Measurements from ENCODE around the gene MYO9B.

MYO9B gene

DNA sequence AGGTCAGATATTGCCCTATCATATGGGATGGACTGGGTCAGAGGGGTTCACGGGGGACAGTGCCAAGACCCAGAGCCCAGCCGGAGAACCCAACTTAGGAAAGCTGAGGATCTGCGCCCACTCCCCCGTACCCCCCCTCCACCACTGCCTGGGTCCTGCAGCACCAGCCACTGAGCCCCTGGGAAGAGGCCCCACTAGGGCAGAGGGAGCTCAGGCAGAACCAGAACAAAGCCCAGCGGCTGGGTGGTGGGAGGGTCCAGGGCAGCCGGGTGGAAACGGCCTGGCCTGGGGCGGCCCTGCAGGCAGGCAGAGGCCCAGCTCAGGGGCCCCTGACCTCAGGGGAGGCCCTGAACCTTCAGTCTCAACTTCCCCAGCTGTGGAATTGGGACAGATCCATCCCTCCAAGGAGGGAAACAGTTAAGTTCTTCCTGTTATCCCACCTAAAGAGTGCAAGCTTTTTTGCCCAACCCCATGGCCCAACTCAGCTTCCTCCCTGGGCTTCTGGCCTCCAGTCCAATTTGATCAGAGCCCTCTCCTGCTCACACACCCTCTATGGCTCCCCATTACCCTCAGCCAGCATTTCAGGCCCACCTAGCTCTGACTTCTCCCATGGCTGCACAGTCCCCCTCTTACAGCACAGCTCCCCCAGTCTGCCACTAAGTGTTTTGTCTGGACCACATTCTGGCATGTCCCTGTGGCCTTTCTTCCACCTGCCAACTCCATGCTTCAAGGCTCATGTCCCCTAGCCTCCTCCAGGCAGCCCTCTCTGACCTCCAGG is 167.0 kb downstream of the MYO9B start:
- no peak for DNase-seq (ENCODE audit: low read depth in 3 of 3)

DNA sequence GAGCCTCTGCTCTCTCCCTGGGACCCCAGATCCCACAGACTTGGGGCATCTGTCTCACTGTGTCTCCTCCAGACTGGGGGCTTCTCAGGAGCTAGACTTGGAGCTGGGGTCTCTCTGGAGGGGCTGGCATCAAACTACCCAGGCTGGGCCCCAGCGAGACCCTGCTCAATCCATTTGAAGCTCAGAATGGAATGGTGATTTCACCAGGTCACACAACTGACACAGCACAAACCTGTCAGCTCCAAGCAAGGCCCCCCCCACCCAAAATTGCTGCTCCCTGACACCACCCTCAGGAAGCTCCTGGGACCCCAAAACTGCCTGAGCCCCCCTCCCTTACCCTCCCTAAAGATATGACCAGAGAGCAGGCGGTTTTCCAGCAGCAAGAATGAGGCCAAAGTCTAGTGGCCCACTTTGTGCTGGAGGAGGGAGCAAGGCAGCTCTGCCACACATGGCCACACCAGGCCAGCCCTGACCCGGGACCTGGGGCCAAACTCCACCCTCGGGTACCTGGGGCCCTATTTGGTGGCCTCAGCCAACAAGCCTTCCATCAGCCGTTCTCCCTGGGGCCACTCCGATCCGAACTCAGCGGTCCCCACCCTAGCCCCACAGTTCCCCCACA is 167.7 kb downstream of the MYO9B start:
- DNase-seq (ENCODE audit: low read depth in 3 of 3), result no peak

DNA sequence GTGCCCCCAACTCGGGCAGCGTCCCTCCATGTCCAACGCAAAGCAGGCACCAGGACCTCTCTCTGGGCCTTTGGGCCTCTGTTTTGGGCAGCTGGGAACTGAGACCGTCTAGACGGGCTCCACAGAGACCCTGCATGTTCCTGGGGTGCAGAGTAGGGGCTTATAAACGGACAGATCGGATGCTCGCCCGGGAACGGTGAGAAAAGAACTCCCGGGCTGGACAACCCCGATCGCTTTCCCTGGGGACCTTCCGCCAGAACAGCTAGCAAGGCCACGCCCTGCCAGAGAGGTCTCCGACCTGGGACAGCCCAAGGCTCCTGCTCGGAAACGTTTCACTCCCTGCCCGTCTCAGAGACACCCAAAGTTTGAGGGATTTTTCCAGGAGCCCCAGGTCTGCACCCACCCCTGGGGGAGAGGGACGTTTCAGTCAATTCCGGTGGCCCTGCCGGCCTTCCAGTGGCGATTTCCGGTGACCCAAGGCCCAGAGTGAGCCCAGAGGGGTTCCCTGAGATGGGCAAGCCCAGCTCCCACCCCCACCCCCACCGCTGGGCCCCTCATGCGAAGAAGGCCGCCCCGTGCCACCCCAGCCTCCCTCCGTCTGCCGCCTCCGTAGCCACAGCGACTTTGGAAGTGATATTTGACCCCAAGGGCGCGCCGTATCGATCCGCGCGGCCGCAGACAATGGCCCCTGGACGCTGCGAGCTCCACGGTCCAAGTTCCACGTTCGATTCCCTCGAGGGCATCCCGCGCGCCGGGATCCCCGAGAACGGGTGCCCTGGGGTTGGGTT is 168.4 kb downstream of the MYO9B start:
- DNase-seq (ENCODE audit: low read depth in 3 of 3), result no peak

DNA sequence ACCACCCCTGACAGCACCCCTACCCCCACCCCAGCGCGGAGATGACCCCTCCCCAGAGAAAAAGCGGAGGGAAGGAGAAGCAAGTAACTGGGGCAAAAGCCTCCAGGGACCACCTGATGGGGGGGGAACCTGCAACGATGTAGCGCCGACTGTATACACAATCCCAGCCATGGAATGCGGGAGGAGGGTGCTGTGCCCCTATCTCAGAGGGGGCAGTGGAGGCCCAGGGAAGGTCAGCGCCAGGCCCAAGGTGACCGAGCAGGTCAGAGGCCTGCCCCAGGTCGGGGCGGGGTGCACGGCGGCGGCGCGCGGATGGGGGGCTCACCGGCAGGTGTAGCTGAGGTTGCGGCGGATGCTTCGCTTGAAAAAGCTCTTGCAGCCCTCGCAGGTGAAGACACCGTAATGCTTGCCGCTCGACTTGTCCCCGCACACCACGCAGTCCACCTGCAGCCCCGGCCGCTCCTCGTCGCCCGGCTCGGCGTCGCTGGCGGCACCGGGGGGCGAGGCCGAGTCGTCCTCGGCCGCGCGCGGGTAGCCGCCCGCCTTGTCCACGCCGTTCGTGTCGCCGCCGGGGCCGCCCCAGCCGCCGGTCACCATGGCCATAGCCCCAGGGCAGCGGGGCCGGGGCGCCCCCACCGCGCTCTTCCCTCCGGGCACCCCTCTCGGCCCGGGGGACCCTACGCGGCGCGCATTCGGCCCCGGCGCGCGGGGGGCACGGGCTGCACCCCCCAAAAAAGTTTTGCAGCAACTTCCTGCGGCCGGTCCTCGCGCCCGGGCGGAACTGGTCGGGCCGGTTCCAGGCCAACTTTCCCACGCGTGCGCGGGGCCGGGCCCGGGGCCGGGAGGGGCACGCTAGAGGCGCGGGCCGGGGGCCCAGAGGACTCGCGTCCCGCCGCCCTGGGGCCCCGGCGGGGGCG is 169.3 kb downstream of the MYO9B start:
- DNase-seq (ENCODE audit: low read depth in 3 of 3), result no peak

DNA sequence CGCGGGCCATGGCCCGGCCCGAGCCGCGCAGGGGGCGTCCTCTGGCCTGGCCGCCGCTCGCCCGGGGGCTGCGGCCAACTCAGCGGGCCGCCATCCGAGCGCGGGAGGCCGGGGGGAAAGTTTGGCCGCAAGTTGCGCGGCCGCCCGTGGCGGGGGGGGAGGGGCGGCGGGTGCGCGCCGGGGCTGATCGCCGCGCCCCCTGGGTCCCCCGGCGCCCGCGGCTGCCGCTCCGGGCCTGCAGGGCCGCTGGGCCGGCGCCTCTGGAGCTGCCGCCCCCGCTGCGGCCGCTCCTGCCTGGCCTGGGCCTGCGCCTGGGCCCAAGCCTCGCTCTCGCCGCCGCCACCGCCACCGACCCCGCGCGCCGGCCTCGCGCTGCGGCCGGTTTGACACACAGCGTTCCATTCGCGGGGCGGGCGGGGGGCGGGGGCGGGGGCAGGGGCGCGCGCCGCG is 170.0 kb downstream of the MYO9B start, which contains the start of gene NR2F6:
NR2F6 (minus strand) TSS at position 385 of the 450 bp plus-strand sequence. CDS start 699 bp downstream, outside the sequence.
- no peak for DNase-seq (ENCODE audit: low read depth in 3 of 3)

DNA sequence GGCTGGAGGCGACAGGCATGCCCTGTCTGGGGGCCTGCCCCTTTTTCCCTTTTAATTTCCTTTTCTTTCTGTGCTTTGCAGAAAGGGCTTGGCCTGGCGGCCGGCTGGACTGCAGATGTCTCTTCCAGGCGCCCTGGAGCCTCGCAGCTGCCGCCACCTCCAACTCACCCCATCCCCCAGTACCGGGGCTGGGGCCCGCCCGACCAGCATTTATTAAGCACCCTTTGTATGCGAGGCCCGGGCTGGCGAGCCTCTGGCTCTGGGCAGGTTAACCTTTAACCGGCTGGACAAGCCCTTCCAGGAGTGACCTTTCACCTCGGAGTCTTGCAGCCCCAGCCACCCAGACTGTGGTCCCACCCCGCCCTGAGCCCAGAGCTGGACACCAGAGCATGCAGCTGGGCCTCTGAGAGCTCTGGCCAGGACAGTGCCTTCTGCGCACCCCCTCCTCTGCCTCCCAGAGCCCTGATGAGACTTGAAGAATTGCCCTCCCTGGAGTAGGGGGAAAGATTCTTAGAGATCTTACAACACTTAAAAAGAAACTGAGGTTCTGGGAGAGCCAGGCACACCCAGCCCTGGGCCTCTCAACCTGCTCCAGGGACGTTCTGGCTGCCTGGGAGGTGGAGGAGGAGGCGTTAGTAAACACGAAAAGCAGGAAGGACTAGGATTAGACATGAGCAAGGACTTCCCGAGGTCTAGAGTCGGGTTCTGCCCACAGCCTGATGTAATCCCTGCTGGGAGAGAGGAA is 171.3 kb downstream of the MYO9B start:
- DNase-seq (ENCODE audit: low read depth in 3 of 3), result no peak

DNA sequence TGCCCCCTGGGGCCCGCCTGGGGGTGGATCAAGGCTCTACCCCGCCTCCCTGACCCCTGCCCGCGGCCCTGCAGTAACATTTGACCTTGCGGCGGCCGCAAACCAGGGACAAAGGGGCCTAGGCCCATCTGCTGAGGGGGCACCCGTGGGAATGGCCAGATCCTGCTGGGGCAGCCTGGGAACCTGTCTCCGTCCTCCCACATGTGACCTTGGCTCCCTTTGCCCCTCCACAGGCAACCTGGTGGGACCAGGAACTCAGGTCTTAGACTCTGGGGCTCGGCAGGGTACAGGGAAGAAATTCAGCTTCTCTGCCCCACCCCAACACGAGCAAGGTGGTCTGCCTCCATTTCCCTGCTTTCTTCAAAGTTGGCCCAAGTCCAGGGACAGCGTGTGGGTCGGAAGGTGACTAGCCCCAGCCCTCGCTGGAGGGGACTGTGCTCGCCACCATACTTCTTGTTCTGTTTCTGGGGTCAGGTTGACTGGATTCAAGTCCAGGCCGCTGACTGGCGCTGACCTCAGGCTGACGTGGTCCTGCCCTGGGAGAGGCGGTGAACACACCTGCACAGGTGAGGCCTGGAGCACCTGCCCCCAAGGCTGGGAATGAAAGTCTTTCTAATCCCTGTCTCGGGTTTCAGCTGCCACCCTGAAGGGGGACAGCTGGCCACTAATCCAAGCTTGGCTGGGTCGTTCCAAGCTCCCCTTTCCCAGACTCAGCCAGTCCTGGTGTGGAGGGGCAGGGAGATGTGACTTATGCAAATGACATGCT is 172.6 kb downstream of the MYO9B start:
- DNase-seq (ENCODE audit: low read depth in 3 of 3), result no peak

DNA sequence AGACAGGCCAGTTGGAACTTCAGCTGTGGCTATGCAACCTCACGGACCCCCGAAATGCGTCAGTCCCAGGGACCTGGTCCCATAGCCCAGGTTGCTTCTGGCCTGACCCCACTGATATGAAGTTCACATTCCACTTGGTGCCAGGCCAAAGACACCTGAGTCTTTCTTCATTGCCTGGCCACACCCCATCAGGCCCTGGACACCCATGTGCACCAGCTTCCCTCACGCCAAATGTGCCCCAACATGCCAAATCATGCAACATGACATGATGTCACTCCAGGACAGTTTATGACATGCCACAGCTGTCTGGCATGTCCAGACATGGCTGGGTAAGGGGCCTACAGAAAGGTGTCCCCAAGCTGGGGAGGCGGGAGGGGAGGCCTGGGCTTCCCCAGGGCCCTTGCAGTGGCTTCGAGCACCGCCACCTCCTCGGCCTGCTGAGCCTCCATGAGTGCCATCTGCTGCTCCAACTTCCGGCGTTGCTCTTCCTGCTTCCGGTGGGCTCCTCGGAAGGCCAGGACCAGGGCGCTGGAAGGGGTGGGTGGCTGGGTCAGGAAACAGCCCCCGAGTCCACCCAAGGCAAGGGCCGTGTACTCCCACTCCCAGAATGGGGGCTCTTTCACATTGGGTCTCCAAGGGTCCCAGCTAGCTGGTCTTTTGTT is 174.4 kb downstream of the MYO9B start:
- no peak for DNase-seq (ENCODE audit: low read depth in 3 of 3)

DNA sequence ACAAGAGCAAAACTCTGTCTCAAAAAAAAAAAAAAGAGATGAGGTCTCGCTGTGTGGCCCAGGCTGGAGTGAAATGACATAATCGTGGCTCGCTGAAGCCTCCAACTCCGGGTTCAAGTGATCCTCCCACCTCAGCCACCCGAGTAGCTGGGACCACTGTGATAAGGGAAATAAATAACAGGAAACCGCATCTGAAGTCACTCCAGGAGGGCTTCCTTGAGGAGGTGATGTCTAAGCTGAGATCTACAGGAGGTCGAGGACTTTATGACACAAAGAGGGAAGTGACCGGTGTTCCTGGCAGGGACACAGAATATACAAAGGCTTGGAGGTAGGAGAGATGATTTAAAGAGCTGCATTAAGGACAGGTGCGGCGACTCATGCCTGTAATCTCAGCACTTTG is 179.1 kb downstream of the MYO9B start:
- no peak for DNase-seq (ENCODE audit: low read depth in 3 of 3)

DNA sequence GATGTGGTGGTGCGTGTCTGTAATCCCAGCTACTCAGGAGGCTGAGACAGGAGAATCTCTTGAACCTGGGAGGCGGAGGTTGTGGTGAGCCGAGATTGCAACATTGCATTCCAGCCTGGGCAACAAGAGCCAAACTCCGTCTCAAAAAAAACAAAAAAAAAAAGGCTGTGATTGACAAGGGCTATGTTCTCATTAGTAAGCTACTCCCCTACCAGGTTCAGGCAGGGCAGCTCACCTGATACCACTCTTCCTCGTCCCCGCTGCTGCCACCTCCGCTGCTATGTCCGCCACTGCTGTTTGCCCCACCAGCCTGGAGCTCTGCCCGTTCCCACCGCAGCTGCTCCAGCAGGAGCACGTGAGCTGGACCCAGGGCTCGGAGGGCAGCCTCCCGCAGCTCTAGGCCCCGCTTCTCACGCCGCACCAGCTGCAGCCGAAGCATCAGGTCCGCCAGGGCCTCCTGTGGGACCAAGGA is 179.6 kb downstream of the MYO9B start:
- DNase-seq (ENCODE audit: low read depth in 3 of 3), result no peak

DNA sequence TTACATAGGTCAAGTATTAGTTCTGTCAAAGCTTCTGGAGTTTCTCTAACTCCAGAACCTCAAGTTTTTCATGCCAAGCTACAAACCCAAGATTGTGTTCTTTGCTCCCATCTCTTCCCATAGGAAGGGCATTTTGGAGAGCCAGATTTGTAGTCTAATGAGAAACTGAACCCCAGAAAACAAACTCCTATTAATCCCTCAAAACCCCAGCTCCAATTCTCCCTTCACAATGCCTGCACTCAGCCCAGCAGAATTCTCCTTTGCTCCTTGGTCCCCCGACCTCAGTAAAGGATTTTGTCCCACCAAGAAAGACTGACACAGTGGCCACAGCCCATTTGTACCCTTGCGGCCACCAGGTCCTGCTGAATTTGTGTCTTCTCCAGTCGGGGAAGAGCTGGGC is 180.6 kb downstream of the MYO9B start:
- DNase-seq (ENCODE audit: low read depth in 3 of 3), result no peak

DNA sequence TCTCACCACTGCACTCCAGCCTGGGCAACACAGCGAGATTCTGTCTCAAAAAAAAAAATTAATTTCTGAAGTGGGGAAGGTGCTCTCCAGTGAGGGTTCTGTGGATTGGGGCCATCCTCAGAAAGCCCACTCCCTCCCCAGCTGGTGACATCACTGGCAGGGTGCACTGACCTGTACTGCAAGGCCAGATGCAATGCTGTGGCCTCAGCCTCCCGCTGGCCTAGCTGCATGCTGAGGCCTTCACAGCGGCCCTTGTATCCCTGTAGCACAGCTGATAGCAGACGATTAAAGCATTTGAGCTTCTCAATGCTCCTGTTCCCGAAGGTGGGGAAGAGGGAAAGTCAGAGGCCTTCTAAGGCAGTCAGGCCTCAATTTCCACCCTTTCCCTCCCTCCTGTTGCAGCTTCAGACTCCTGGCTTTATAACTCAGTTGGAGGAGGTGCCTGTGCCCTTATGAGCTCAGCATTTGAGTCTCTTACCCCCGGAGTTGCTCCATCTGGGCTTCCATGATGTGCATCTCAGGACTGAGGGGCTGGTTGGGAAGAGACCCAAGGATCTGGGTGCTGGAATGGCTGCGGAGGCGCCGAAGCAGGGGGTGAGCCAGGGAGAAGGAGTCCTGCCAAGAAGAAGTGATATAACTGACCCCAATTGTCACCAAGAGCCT is 183.7 kb downstream of the MYO9B start:
- no peak for DNase-seq (ENCODE audit: low read depth in 3 of 3)

DNA sequence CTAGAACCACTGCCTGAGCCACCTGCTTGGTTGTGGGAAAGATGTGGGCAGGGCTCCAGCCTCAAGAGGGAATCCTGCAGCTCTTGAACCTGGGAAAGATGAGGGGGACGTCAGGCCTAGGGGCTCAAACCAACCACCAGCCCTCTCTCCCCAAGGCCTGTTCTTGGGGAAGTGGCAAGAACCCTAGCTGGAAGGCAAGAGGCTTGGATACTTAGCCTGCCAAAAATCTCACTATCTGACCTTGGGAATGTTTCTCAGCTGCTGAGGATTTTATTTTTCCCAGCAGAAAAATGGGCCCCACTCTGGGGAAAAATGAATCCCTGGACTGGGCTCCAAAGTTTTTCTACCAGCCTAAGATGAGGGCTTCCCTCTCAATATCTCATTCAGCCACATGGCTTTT is 184.4 kb downstream of the MYO9B start:
- no peak for DNase-seq (ENCODE audit: low read depth in 3 of 3)

DNA sequence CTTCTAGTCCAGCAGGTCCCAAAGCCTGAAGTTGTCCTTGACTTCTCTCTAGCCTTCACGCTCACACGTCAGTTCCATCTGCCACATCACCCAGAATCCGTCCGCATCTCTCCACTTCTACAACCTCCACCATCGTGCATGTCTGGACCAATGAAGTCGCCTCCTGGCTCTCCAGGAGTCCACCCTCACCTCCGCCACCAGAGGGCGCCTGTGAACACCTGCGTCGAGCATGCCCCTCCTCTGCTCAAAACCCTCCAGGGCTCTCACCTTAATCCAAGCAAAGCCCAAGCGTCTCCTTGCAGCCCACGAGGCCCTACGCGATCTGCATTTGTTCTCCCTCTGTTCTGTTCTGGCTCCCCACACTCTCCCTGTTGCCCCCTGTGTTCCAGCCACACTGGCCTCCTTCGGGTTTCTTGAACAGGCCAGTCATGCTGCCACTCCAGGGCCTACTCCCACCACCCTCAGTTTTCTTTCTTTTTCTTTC is 185.3 kb downstream of the MYO9B start:
- peak; percentile 83 to 90 (median 88) for DNase-seq (ENCODE audit: low read depth in 3 of 3)

DNA sequence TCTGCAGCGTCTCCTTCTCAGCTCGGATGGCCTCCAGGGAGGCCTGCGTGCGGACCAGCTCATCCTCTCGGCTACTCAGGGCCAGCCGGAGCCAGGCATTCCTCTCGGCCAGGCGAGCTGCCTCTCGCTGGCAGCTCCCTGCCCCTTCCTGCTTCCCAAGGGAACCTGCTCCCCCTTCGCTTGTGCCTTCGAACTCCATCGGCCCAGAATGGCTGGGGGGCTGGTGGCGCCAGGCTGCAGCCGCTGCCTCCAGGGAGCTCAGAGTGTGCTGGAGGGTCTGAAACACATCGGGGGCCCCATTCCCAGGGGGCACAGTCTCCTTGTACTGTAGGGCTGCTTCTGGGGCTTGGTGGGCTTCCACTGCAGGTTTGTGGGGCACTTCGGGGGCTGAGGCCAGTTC is 187.0 kb downstream of the MYO9B start:
- DNase-seq (ENCODE audit: low read depth in 3 of 3), result no peak
